Measurements from ENCODE around the gene CERS1.

The CERS1 gene

GRCh38 chr19:18933297-18933696 is 37.3 kb upstream of the CERS1 start:
- ATAC-seq: no peak
- no peak for TF ChIP-seq TSHZ2 (CRISPR knock-in tag; IDR thresholded peaks at IDR 0.05)
- no peak for TF ChIP-seq ZNF70 (CRISPR knock-in tag; IDR thresholded peaks at IDR 0.05)

- peak; percentile 89 for ATAC-seq
- TF ChIP-seq ISL1 (CRISPR knock-in tag; IDR thresholded peaks at IDR 0.05): no peak
These were observed 36.4 kb upstream of the CERS1 start for GRCh38 chr19:18932216-18932841.

- TF ChIP-seq POU6F1 (CRISPR knock-in tag; IDR thresholded peaks at IDR 0.05; ENCODE audit: borderline replicate concordance, low read depth) (no peak), ZFP3 (CRISPR knock-in tag; IDR thresholded peaks at IDR 0.05) (no peak), GLIS3 (CRISPR knock-in tag; IDR thresholded peaks at IDR 0.05) (no peak), CSRNP3 (CRISPR knock-in tag; IDR thresholded peaks at IDR 0.05) (no peak), RARB (CRISPR knock-in tag; IDR thresholded peaks at IDR 0.05) (no peak), ESRRG (CRISPR knock-in tag; IDR thresholded peaks at IDR 0.05) (no peak), ZNF70 (CRISPR knock-in tag; IDR thresholded peaks at IDR 0.05) (no peak), CREB5 (CRISPR knock-in tag; IDR thresholded peaks at IDR 0.05; ENCODE audit: low read depth) (no peak), ZFP30 (CRISPR knock-in tag; IDR thresholded peaks at IDR 0.05) (no peak), ISL1 (CRISPR knock-in tag; IDR thresholded peaks at IDR 0.05) (no peak), PATZ1 (CRISPR knock-in tag; IDR thresholded peaks at IDR 0.05; ENCODE audit: borderline replicate concordance) (no peak), TOX (CRISPR knock-in tag; IDR thresholded peaks at IDR 0.05; ENCODE audit: borderline replicate concordance) (no peak), ARNTL (CRISPR knock-in tag; IDR thresholded peaks at IDR 0.05; ENCODE audit: borderline replicate concordance, low read depth) (no peak), ZNF565 (CRISPR knock-in tag; conservative IDR thresholded peaks at IDR 0.05; ENCODE audit: low read depth) (no peak)
- no peak for ATAC-seq
These were observed 35.6 kb upstream of the CERS1 start for GRCh38 chr19:18931316-18932162.

- TF ChIP-seq ZC3H10 (CRISPR knock-in tag; IDR thresholded peaks at IDR 0.05) (no peak), ARNTL (CRISPR knock-in tag; IDR thresholded peaks at IDR 0.05; ENCODE audit: borderline replicate concordance, low read depth) (no peak), ZNF565 (CRISPR knock-in tag; conservative IDR thresholded peaks at IDR 0.05; ENCODE audit: low read depth) (no peak), BACH2 (CRISPR knock-in tag; IDR thresholded peaks at IDR 0.05; ENCODE audit: borderline replicate concordance) (no peak), ZNF70 (CRISPR knock-in tag; IDR thresholded peaks at IDR 0.05) (no peak), POU6F1 (CRISPR knock-in tag; IDR thresholded peaks at IDR 0.05; ENCODE audit: borderline replicate concordance, low read depth) (no peak), ZNF8 (CRISPR knock-in tag; IDR thresholded peaks at IDR 0.05) (no peak), TSHZ2 (CRISPR knock-in tag; IDR thresholded peaks at IDR 0.05) (no peak), ESRRG (CRISPR knock-in tag; IDR thresholded peaks at IDR 0.05) (no peak), CSDC2 (CRISPR knock-in tag; IDR thresholded peaks at IDR 0.05) (no peak)
- ATAC-seq: no peak
These were observed 33.4 kb upstream of the CERS1 start for GRCh38 chr19:18929311-18929710.
